ENCODE data around the gene LGALS1. TPM values are rescaled to one million over a fixed set of nuclear protein-coding genes. Genes with fewer than 3 reads are reported as not detected.

The LGALS1 gene
- total and polyA plus RNA-seq, 2 donors (not counting 1 experiment from before 2014, with no cell fraction given) = 106 to 207 TPM

DNA sequence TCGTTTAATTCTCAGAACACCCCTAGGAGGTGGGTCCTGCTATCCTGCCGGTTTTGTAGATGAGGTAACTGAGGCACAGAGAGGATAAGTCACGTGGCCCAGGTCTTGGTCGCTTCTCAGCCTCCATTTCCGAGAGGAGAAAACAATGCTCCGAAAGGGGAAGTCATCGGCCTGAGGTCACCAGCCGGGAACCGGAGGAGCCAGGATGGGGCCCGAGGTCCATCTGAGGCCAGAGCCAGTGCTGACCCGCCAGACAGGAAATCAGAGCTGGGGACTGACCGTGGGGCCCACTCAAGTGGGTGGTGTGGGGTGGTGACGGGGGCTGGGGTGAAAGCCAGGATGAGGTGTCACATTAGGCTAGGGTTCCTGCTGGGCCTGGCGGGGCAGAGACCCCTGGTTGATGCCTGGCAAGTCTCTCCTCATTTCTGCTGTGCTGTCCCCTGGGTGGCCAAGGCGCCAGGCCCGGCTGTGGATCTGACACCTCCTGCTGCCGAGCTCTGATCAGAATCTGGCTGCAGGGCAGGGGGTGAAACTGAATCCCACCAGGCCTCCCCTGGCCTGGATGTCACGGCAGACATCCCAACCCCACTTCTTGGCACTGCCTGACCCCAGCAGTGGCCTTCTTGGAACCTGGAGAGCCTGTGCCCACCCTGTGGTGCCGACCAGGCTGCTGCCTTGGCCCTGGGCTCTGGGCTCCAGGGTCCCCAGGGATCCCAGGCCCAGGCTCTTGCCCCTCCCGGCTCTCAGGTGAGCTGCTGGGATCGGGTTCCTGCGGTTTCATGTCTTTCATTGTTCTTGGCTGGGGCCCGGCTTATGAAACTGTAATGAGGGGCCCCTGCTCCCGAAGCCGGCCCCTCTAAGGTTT, 33.4 kb downstream of the LGALS1 start:
- ChIA-PET CTCF (interaction anchor here (0.5 to 0.6 kb wide), 2 partner anchors 94 to 590 kb away, joined by 3 read pairs; no protein-coding TSS in a partner anchor), POLR2A (interaction anchor here (0.6 kb wide), 1 partner anchor 45 kb away, joined by 5 read pairs; no protein-coding TSS in a partner anchor)
- Mint-ChIP-seq H3K9me3 (ENCODE audit: insufficient read depth) (no peaks in the 10 kb centered on the region), H3K27me3 (no peaks in the 10 kb centered on the region), H3K27ac (no peak overlapping the region), H3K4me3 (no peak overlapping the region), H3K4me1 (no peaks in the 10 kb centered on the region)
- no peak overlapping the region for H3K9ac ChIP-seq (ENCODE audit: low read length)
- no peak overlapping the region for H3K27ac ChIP-seq (ENCODE audit: low read length in 2 of 2)
- DNase-seq (no peak), ATAC-seq (ENCODE audit: low read depth) (no peak)
- no peaks in the 10 kb centered on the region for H3K9me3 ChIP-seq (ENCODE audit: control extremely low read depth in 1 of 3, control insufficient read depth in 2 of 3, insufficient read depth in 1 of 3, low read length in 2 of 3)
- H3K36me3 ChIP-seq (replicated peaks in 1 of 2; ENCODE audit: control extremely low read depth in 1 of 2, control insufficient read depth in 1 of 2, extremely low read depth in 1 of 2, insufficient read depth in 2 of 2, low read length in 1 of 2) = peaks cover 0 to 2% of the 10 kb centered on the region in 2 experiments
- no peaks in the 10 kb centered on the region for H3K79me2 ChIP-seq (ENCODE audit: control insufficient read depth, insufficient read depth, low read length)
- TF ChIP-seq EZH2 (IDR thresholded peaks at IDR 0.05; ENCODE audit: borderline replicate concordance, insufficient read depth, low read depth, low read length, poor library complexity, severe bottlenecking) = no peak
- TF ChIP-seq, protein P1, sequence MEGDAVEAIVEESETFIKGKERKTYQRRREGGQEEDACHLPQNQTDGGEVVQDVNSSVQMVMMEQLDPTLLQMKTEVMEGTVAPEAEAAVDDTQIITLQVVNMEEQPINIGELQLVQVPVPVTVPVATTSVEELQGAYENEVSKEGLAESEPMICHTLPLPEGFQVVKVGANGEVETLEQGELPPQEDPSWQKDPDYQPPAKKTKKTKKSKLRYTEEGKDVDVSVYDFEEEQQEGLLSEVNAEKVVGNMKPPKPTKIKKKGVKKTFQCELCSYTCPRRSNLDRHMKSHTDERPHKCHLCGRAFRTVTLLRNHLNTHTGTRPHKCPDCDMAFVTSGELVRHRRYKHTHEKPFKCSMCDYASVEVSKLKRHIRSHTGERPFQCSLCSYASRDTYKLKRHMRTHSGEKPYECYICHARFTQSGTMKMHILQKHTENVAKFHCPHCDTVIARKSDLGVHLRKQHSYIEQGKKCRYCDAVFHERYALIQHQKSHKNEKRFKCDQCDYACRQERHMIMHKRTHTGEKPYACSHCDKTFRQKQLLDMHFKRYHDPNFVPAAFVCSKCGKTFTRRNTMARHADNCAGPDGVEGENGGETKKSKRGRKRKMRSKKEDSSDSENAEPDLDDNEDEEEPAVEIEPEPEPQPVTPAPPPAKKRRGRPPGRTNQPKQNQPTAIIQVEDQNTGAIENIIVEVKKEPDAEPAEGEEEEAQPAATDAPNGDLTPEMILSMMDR (IDR thresholded peaks at IDR 0.05) = no peak
- no peaks in the 10 kb centered on the region for H3K27me3 ChIP-seq (replicated peaks in 1 of 4; ENCODE audit: control extremely low read depth in 1 of 4, control insufficient read depth in 3 of 4, insufficient read depth in 4 of 4, low read length in 3 of 4)
- no peak overlapping the region for H3K4me2 ChIP-seq (replicated peaks; ENCODE audit: low read depth, low read length, poor library complexity, severe bottlenecking)
- intact Hi-C loops (cut with micrococcal nuclease) = no loop called here
- WGBS (ENCODE audit: insufficient coverage) = 72% methylated on average over 22 of the region's 25 CpGs
- no peaks in the 10 kb centered on the region for H3K4me1 ChIP-seq (ENCODE audit: control insufficient read depth in 2 of 2, insufficient read depth in 2 of 2, low read length in 2 of 2)
- H3K4me3 ChIP-seq (ENCODE audit: control extremely low read depth in 1 of 5, extremely low read depth in 1 of 5, insufficient read depth in 1 of 5, low read depth in 2 of 5, low read length in 4 of 5) = no peak overlapping the region
- H2AFZ ChIP-seq (ENCODE audit: insufficient read depth, low read depth, low read length, poor library complexity, severe bottlenecking) = no peak overlapping the region
- H4K20me1 ChIP-seq (ENCODE audit: control insufficient read depth, insufficient read depth, low read length, poor library complexity, severe bottlenecking) = no peaks in the 10 kb centered on the region

DNA sequence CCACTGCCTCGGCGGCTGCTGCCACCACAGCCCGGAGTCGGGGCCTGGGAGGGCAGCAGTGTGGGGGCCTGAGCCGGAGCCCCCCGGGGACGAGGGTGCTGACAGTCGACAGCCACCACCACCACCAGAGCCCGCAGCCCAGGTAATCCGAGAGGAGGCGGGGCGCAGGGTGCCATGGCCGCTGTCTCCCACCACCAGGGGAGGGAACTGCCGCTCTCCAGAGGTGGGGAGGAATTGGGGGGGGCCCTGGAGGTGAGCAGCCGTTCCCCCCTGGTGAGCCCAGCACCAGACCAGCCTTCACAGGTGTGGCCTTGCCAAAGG, 34.0 kb downstream of the LGALS1 start:
- intact Hi-C loops (cut with micrococcal nuclease) = no loop called here
- 98% methylated on average over 7 of the region's 15 CpGs for WGBS (ENCODE audit: insufficient coverage)
- Histone ChIP-seq H3K9ac (ENCODE audit: low read length) (no peak overlapping the region), H3K27ac (ENCODE audit: low read length in 2 of 2) (no peak overlapping the region), H3K4me1 (ENCODE audit: control insufficient read depth in 2 of 2, insufficient read depth in 2 of 2, low read length in 2 of 2) (no peaks in the 10 kb centered on the region), H3K4me2 (replicated peaks; ENCODE audit: low read depth, low read length, poor library complexity, severe bottlenecking) (no peak overlapping the region), H3K27me3 (replicated peaks in 1 of 4; ENCODE audit: control extremely low read depth in 1 of 4, control insufficient read depth in 3 of 4, insufficient read depth in 4 of 4, low read length in 3 of 4) (no peaks in the 10 kb centered on the region), H3K9me3 (ENCODE audit: control extremely low read depth in 1 of 3, control insufficient read depth in 2 of 3, insufficient read depth in 1 of 3, low read length in 2 of 3) (no peaks in the 10 kb centered on the region), H3K4me3 (ENCODE audit: control extremely low read depth in 1 of 5, extremely low read depth in 1 of 5, insufficient read depth in 1 of 5, low read depth in 2 of 5, low read length in 4 of 5) (no peak overlapping the region), H2AFZ (ENCODE audit: insufficient read depth, low read depth, low read length, poor library complexity, severe bottlenecking) (no peak overlapping the region), H3K79me2 (ENCODE audit: control insufficient read depth, insufficient read depth, low read length) (no peaks in the 10 kb centered on the region), H4K20me1 (ENCODE audit: control insufficient read depth, insufficient read depth, low read length, poor library complexity, severe bottlenecking) (no peaks in the 10 kb centered on the region), H3K36me3 (replicated peaks in 1 of 2; ENCODE audit: control extremely low read depth in 1 of 2, control insufficient read depth in 1 of 2, extremely low read depth in 1 of 2, insufficient read depth in 2 of 2, low read length in 1 of 2) (peaks cover 0 to 2% of the 10 kb centered on the region in 2 experiments)
- no peak for TF ChIP-seq EZH2 (IDR thresholded peaks at IDR 0.05; ENCODE audit: borderline replicate concordance, insufficient read depth, low read depth, low read length, poor library complexity, severe bottlenecking)
- TF ChIP-seq, protein P1 (IDR thresholded peaks at IDR 0.05) = no peak
- no peak for ATAC-seq (ENCODE audit: low read depth)
- CTCF ChIA-PET = no interaction called here
- H3K27me3 Mint-ChIP-seq = no peaks in the 10 kb centered on the region
- no peaks in the 10 kb centered on the region for H3K4me1 Mint-ChIP-seq
- no peak for DNase-seq
- POLR2A ChIA-PET = interaction anchor here (0.6 kb wide), 1 partner anchor 45 kb away, joined by 5 read pairs; no protein-coding TSS in a partner anchor
- no peak overlapping the region for H3K27ac Mint-ChIP-seq
- no peak overlapping the region for H3K4me3 Mint-ChIP-seq
- no peaks in the 10 kb centered on the region for H3K9me3 Mint-ChIP-seq (ENCODE audit: insufficient read depth)

Measured in B cell (primary cell).